HG02840 (cell line): ENCODE data around the gene CASP10.

Experiments
- ATAC-seq: cut with Tn5 transposase; IDR thresholded peaks from one replicate; pipeline ENCODE4 v1.9.1; 2021; ENCODE audit warnings: mild to moderate bottlenecking, moderate library complexity, moderate number of reproducible peaks; ENCODE audit not compliant: unreplicated experiment, low FRiP score

The CASP10 gene

GRCh38 chr2:201257381-201257955, 74.5 kb downstream of the CASP10 start:
- ATAC-seq, result peak; percentile 51

GRCh38 chr2:201257956-201258665, 75.2 kb downstream of the CASP10 start:
- peak; percentile 60 for ATAC-seq

- no peak for ATAC-seq
Measured at GRCh38 chr2:201258666-201259615, 76.0 kb downstream of the CASP10 start.

- ATAC-seq, result no peak
Measured at GRCh38 chr2:201260302-201260800, 77.4 kb downstream of the CASP10 start, which contains the start of gene CASP8. Gene CASP8 (plus strand): TSS chr2:201260536. CDS start chr2:201266487, 5,951 bp downstream.

GRCh38 chr2:201261471-201261870, 78.5 kb downstream of the CASP10 start:
- ATAC-seq, result no peak

- no peak for ATAC-seq
Measured at GRCh38 chr2:201261906-201262305, 79.0 kb downstream of the CASP10 start.

- ATAC-seq, result no peak
Measured at GRCh38 chr2:201262718-201263117, 79.8 kb downstream of the CASP10 start.

GRCh38 chr2:201263779-201264178, 80.8 kb downstream of the CASP10 start:
- ATAC-seq, result no peak

GRCh38 chr2:201264472-201265173, 81.7 kb downstream of the CASP10 start:
- no peak for ATAC-seq

GRCh38 chr2:201266629-201267028, 83.7 kb downstream of the CASP10 start:
- ATAC-seq, result no peak

GRCh38 chr2:201267278-201268030, 84.5 kb downstream of the CASP10 start:
- no peak for ATAC-seq

GRCh38 chr2:201269764-201270163, 86.8 kb downstream of the CASP10 start:
- ATAC-seq, result no peak

- ATAC-seq, result no peak
Measured at GRCh38 chr2:201270293-201271001, 87.5 kb downstream of the CASP10 start.

GRCh38 chr2:201271917-201272316, 89.0 kb downstream of the CASP10 start:
- ATAC-seq, result no peak

GRCh38 chr2:201273330-201273983, 90.5 kb downstream of the CASP10 start:
- no peak for ATAC-seq

GRCh38 chr2:201275069-201275468, 92.1 kb downstream of the CASP10 start:
- no peak for ATAC-seq

- no peak for ATAC-seq
Measured at GRCh38 chr2:201275990-201276389, 93.0 kb downstream of the CASP10 start.

GRCh38 chr2:201276511-201276910, 93.6 kb downstream of the CASP10 start:
- no peak for ATAC-seq
